HG03039 (cell line): ENCODE results near the gene MPRIP.
"Not testable (repeated sequence)": the region's sequence is repeated elsewhere in the genome, so short reads cannot be mapped to it uniquely, and the experiment has no call there.

ENCODE experiments used
- ATAC-seq: cut with Tn5 transposase; IDR thresholded peaks from one replicate; pipeline ENCODE4 v1.9.1; 2021; ENCODE audit warnings: mild to moderate bottlenecking, moderate library complexity; ENCODE audit not compliant: unreplicated experiment

Gene MPRIP

GRCh38 chr17:17124341-17124740, 82.1 kb downstream of the MPRIP start:
- no peak for ATAC-seq

DNA sequence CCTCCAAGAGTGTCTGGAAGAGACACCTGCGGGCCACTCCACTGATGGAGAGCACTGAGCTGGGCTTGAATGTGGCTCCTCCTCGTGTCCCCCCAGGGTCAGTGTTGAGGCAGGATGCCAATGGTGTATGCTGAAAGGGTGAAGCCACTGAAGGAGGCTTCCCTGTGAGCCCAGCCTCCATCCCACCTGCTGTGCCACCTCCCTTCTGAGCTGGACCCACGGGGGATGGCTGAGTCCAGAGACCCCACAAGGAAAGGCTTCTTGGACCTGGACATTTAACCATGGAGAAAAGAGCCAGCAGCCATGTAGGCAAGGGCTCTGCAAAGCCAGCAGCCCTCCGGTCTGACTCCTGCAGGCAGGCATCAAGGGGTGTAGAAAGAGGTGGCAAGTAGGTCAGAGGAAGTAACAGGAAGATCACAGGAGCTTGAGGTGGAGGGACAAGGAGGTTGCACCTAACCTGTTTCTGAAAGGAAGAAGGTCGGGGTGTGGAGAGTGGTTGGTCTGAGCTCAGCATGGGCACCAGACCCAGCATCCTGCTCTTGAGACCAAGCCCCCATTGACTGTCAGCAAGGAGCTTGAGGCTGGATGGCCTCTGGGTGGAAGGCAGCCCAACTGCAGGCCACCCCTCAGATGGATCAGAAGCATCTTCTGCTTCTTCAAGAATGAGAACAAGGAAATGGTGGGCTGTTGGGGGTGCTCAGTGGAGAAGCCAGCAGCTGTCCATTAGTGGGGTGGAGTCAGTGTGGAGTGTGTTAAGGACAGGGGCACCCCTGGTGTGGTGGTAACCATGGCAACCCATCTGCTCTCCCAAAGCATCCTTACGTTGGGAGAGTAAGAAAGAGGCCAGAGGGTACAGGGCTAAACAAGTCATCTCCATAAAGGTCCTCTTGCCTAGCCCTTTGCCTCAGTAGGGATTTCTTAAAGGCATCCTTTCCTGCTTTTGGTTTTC, 83.2 kb downstream of the MPRIP start:
- ATAC-seq = no peak

- ATAC-seq = no peak
Observed at GRCh38 chr17:17126131-17127110, 84.2 kb downstream of the MPRIP start.

DNA sequence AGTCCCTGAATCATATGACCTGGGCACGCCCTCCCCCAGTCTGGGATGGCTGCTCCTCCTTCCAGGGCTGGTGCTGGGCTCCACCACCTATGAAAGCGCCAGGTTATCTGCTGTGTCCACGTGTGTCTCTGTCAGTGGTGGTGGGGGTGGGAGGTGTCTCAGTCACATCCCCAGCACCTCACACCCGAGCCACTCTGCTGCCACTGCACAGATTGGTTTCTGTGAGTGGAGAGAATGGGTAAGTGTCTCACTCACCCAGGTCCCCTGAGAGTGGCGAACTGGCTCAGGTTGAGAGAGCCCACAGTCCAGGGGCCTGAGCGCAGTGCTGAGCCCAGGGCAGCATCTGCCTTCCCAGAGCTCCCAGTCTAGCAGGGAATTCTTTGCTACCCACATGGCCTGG, 84.9 kb downstream of the MPRIP start:
- no peak for ATAC-seq

- ATAC-seq = no peak
Observed at GRCh38 chr17:17127730-17128291, 85.6 kb downstream of the MPRIP start.

DNA sequence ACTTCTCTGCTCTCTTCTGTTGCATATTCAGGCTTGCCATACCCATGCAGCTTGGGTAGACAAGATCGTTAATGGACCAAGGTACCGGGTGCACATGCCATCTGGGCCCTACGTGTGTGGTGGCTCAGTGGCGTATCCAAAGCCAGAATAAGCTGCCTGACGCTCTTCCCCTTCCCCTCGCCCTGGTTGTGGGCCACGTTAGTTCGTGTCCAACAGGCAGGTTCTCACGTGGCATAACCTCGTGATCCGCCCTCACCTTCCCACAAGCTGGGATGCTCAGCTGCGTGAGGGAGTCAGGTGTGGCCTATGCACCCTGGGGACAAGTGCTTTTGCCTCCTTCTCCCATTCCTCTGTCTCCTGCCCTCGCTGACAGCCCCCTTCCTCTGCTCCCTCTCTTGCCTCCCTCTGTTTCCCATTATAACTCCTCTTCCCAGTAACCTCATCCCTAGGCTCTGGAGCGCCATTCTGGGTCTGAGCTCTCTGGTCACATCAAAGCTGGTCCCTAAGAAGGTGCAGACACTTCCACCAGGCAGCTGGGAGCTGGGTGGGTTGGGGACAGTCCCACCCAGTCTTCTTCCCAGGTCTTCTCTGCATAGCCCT, 86.3 kb downstream of the MPRIP start:
- ATAC-seq = no peak

GRCh38 chr17:17129466-17129865, 87.2 kb downstream of the MPRIP start:
- ATAC-seq = no peak

GRCh38 chr17:17130077-17130844, 88.0 kb downstream of the MPRIP start:
- ATAC-seq = no peak

DNA sequence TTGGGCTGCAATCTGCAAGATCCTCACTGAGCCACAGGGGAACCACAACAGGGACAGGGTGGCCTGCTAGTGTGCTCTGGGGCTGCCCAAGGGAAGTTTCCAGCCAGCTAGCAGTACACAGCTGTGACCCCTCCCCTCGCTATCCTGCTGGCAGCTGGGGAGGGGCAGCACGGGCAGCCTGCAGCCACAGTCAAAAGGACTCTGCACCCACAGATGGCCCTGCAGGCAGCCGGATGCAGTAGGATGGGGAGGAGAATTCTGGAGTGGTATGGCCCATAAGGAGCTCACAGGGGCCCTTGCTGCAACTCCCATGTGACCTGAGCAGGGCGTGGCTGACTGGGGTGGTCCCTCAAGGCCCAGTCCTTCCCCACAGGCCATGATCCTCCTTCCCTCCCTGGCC, 89.6 kb downstream of the MPRIP start:
- ATAC-seq = no peak

GRCh38 chr17:17132746-17133145, 90.5 kb downstream of the MPRIP start:
- ATAC-seq = no peak

GRCh38 chr17:17134051-17134956, 92.0 kb downstream of the MPRIP start:
- ATAC-seq = no peak

GRCh38 chr17:17134957-17135333, 92.7 kb downstream of the MPRIP start:
- ATAC-seq = no peak

DNA sequence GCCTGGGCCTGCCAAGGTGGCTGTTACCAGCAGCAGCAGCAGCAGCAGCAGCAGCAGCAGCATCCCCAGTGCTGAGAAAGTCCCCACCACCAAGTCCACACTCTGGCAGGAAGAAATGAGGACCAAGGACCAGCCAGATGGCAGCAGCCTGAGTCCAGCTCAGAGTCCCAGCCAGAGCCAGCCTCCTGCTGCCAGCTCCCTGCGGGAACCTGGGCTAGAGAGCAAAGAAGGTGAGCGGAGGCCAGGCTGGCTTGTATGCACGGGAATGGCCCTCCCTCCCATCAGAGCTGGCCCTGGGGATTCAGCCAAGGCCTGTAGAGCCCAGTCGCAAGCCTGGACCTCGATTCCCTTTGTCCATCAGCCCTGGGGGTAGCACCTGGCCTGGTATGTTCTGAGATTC, 94.0 kb downstream of the MPRIP start:
- not testable (repeated sequence) for ATAC-seq

- no peak for ATAC-seq
Observed at GRCh38 chr17:17137731-17138585, 95.7 kb downstream of the MPRIP start.

GRCh38 chr17:17139972-17140589, 97.8 kb downstream of the MPRIP start:
- ATAC-seq = no peak

DNA sequence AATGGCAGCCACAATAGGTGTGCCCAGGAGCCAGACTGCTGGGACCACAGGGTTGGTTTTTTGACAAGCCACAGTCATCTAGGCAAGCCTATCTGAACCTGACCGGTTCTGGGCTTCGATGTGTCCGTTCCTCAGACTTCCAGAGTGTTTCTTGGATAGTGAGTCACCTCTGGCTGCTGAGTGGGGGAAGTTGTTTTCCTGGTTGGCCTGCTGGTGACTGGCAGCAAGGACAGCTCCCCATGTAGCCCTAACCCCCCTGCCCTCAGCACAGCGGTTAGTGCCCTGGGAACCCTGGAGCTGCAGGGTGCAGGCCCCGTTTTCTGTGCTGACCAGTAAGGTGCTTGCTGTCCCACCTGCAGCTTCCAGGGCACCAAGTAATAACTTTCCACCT, 98.3 kb downstream of the MPRIP start:
- no peak for ATAC-seq

- ATAC-seq = no peak
Observed at GRCh38 chr17:17141279-17141678, 99.0 kb downstream of the MPRIP start.
